H9 (cell line): Measurements from ENCODE around the gene RPS21. TPM values are rescaled to one million over a fixed set of nuclear protein-coding genes. Genes with fewer than 3 reads are reported as not detected.

Experiments
- DNase-seq: peaks from one replicate; pipeline ENCODE4 v3.0.0-alpha.2; 2017
- H2AFZ ChIP-seq: one replicate; pipeline ENCODE4 v1.6.1; 2013; ENCODE audit warnings: mild to moderate bottlenecking, low read length, control low read depth, moderate library complexity
- H2AK5ac ChIP-seq: 2 replicates; pipeline ENCODE4 v1.6.1; 2013; ENCODE audit warnings: low read length, control low read depth, mixed read lengths; ENCODE audit not compliant: insufficient read length
- H2BK120ac ChIP-seq: one replicate; pipeline ENCODE4 v1.6.1; 2013; ENCODE audit warnings: low read depth, mild to moderate bottlenecking, low read length, control low read depth, inconsistent platforms; ENCODE audit not compliant: poor library complexity, severe bottlenecking
- H2BK12ac ChIP-seq: 2 replicates; pipeline ENCODE4 v1.6.1; 2013; ENCODE audit warnings: low read length, control low read depth, mixed read lengths, low read depth; ENCODE audit not compliant: insufficient read length
- H2BK15ac ChIP-seq: 2 replicates; pipeline ENCODE4 v1.6.1; 2013; ENCODE audit warnings: low read depth, low read length, control low read depth
- H2BK20ac ChIP-seq: one replicate; pipeline ENCODE4 v1.6.1; 2013; ENCODE audit warnings: low read depth, mild to moderate bottlenecking, low read length, control low read depth, inconsistent platforms; ENCODE audit not compliant: poor library complexity, severe bottlenecking
- H2BK5ac ChIP-seq: 2 replicates; pipeline ENCODE4 v1.6.1; 2013; ENCODE audit warnings: low read length, control low read depth, mixed read lengths; ENCODE audit not compliant: insufficient read length
- H3K14ac ChIP-seq: 2 replicates; pipeline ENCODE4 v1.6.1; 2013; ENCODE audit warnings: low read length, control low read depth; ENCODE audit not compliant: insufficient read depth
- H3K18ac ChIP-seq: 2 replicates; pipeline ENCODE4 v1.6.1; 2013; ENCODE audit warnings: low read depth, mild to moderate bottlenecking, mixed read lengths, low read length, control low read depth; ENCODE audit not compliant: insufficient read length
- H3K23ac ChIP-seq: 2 replicates; pipeline ENCODE4 v1.6.1; 2013; ENCODE audit warnings: low read length, control low read depth, mixed read lengths, low read depth; ENCODE audit not compliant: insufficient read length
- H3K23me2 ChIP-seq: 2 replicates; pipeline ENCODE4 v1.6.1; 2013; ENCODE audit warnings: low read depth, mild to moderate bottlenecking, mixed read lengths, low read length, control low read depth; ENCODE audit not compliant: insufficient read length, poor library complexity, severe bottlenecking
- H3K27ac ChIP-seq: 2 replicates; pipeline ENCODE4 v1.5.1; 2013; ENCODE audit warnings: low read length, control low read depth, mixed read lengths, low read depth; ENCODE audit not compliant: insufficient read length
- H3K27me3 ChIP-seq: 2 replicates; pipeline ENCODE4 v1.6.1; 2013; ENCODE audit warnings: low read length, control low read depth, inconsistent platforms; ENCODE audit not compliant: insufficient read depth
- H3K4ac ChIP-seq: 2 replicates; pipeline ENCODE4 v1.6.1; 2013; ENCODE audit warnings: low read depth, mild to moderate bottlenecking, control low read depth, inconsistent platforms, low read length, moderate library complexity
- H3K4me1 ChIP-seq: 2 replicates; pipeline ENCODE4 v1.6.1; 2013; ENCODE audit warnings: low read length, control low read depth, inconsistent platforms; ENCODE audit not compliant: insufficient read depth
- H3K4me2 ChIP-seq: 2 replicates; pipeline ENCODE4 v1.6.1; 2013; ENCODE audit warnings: low read length, control low read depth, mixed read lengths; ENCODE audit not compliant: insufficient read length, insufficient read depth
- H3K56ac ChIP-seq: 2 replicates; pipeline ENCODE4 v1.6.1; 2013; ENCODE audit warnings: low read depth, mild to moderate bottlenecking, mixed read lengths, low read length, control low read depth; ENCODE audit not compliant: insufficient read length
- H3K79me1 ChIP-seq: 2 replicates; pipeline ENCODE4 v1.6.1; 2013; ENCODE audit warnings: low read depth, mild to moderate bottlenecking, moderate library complexity, low read length, control low read depth, inconsistent platforms; ENCODE audit not compliant: insufficient read depth, poor library complexity, severe bottlenecking
- H3K79me2 ChIP-seq: 2 replicates; pipeline ENCODE4 v1.6.1; 2013; ENCODE audit warnings: low read length, control low read depth, inconsistent platforms; ENCODE audit not compliant: insufficient read depth
- H3K9ac ChIP-seq: 2 replicates; pipeline ENCODE4 v1.6.1; 2013; ENCODE audit warnings: low read length, control low read depth, mixed read lengths; ENCODE audit not compliant: insufficient read length; ENCODE audit errors: extremely low read depth
- H3K9me3 ChIP-seq: one replicate; pipeline ENCODE4 v1.6.1; 2013; ENCODE audit warnings: low read depth, low read length, inconsistent platforms; ENCODE audit not compliant: control insufficient read depth
- H3T11ph ChIP-seq: one replicate; pipeline ENCODE4 v1.6.1; 2013; ENCODE audit warnings: mild to moderate bottlenecking, low read length, control low read depth, inconsistent platforms
- H4K20me1 ChIP-seq: one replicate; pipeline ENCODE4 v1.6.1; 2013; ENCODE audit not compliant: control insufficient read depth, insufficient read length, insufficient read depth
- H4K5ac ChIP-seq: 2 replicates; pipeline ENCODE4 v1.6.1; 2013; ENCODE audit warnings: low read depth, mild to moderate bottlenecking, mixed read lengths, low read length, control low read depth; ENCODE audit not compliant: insufficient read length
- H4K8ac ChIP-seq: replicated peaks from 2 replicates; pipeline ENCODE4 v1.6.1; 2013; ENCODE audit warnings: low read length, control low read depth, mixed read lengths, low read depth; ENCODE audit not compliant: insufficient read length
- H4K91ac ChIP-seq: 2 replicates; pipeline ENCODE4 v1.6.1; 2013; ENCODE audit warnings: low read depth, mild to moderate bottlenecking, moderate library complexity, mixed read lengths, low read length, control low read depth; ENCODE audit not compliant: insufficient read length
- H3K27ac Mint-ChIP-seq, 3 experiments: 2 replicates in 2 of 3; 3 replicates in 1 of 3; pipeline ENCODE4 v1.8.0; 2020 to 2021; ENCODE audit warnings: mixed read lengths in 3 of 3, mild to moderate bottlenecking in 1 of 3, moderate library complexity in 1 of 3
- H3K27me3 Mint-ChIP-seq: 2 replicates; pipeline ENCODE4 v1.8.0; 2021; ENCODE audit warnings: low read depth, mild to moderate bottlenecking, moderate library complexity, mixed read lengths
- H3K36me3 Mint-ChIP-seq, 3 experiments: 2 replicates in 2 of 3; 3 replicates in 1 of 3; pipeline ENCODE4 v1.8.0; 2020 to 2021; ENCODE audit warnings: low read depth in 3 of 3, mixed read lengths in 3 of 3; ENCODE audit not compliant: insufficient read depth in 1 of 3
- H3K4me1 Mint-ChIP-seq, 2 experiments: 2 replicates each; pipeline ENCODE4 v1.8.0; 2020; ENCODE audit warnings: mixed read lengths in 2 of 2
- H3K4me3 Mint-ChIP-seq, 2 experiments: 2 replicates in 1 of 2; 3 replicates in 1 of 2; pipeline ENCODE4 v1.8.0; 2020 to 2021; ENCODE audit warnings: mild to moderate bottlenecking in 2 of 2, mixed read lengths in 2 of 2, moderate library complexity in 1 of 2
- H3K9me3 Mint-ChIP-seq, 2 experiments: 2 replicates in 1 of 2; 3 replicates in 1 of 2; pipeline ENCODE4 v1.8.0; 2020; ENCODE audit warnings: mild to moderate bottlenecking in 2 of 2, mixed read lengths in 2 of 2, moderate library complexity in 1 of 2
- CTCF ChIP-seq: fragments of 200-600 bp; sonication (generic); conservative IDR thresholded peaks from 3 replicates; pipeline ENCODE4 v1.8.0; 2021; ENCODE audit warnings: antibody characterized with exemption, mild to moderate bottlenecking
- WGBS: extraction: QIAGEN DNeasy Blood & Tissue Kit; methylation state at CpG from one replicate; pipeline ENCODE4 v1.1.7; 2013; ENCODE audit warnings: missing lambda C conversion rate, low lambda C conversion rate, mixed read lengths; ENCODE audit not compliant: insufficient read length; ENCODE audit errors: extremely low coverage; 5-methylcytosine and 5-hydroxymethylcytosine counted together
- total RNA-seq: library from RNA; stranded (reverse); gene quantifications from 2 replicates; pipeline ENCODE4 v1.2.1, GENCODE V29; 2021

RPS21 gene
- total RNA-seq, 1 experiment from 2014 or later = 1,715 TPM

GRCh38 chr20:62367136-62367632 is 19.7 kb upstream of the RPS21 start, which contains the start of gene LAMA5:
TSS of gene LAMA5 (minus strand) at chr20:62367312. CDS start at chr20:62367245, 67 bp downstream.
- H4K8ac ChIP-seq = no peak within 1 kb of the TSS
- no peak within 1 kb of the TSS for H2BK20ac ChIP-seq
- H3K79me2 ChIP-seq = peaks cover 6% of the 10 kb centered on the region; the same call in 1 of the 2 replicates
- Mint-ChIP-seq H3K4me1 (peaks cover 32 to 49% of the 10 kb centered on the region in 2 experiments), H3K27ac (peak within 1 kb of the TSS in 1 of 3 experiments; percentile 47; a peak in 1 of 7 replicates), H3K4me3 (peak within 1 kb of the TSS; percentile 63 to 77), H3K36me3 (no peaks in the 10 kb centered on the region), H3K9me3 (no peaks in the 10 kb centered on the region), H3K27me3 (no peaks in the 10 kb centered on the region; the same call in 1 of the 2 replicates)
- H2BK5ac ChIP-seq = no peak within 1 kb of the TSS
- no peak within 1 kb of the TSS for H4K5ac ChIP-seq
- H4K91ac ChIP-seq = no peak within 1 kb of the TSS
- no peak for TF ChIP-seq CTCF
- H2BK15ac ChIP-seq = no peak within 1 kb of the TSS
- no peaks in the 10 kb centered on the region for H4K20me1 ChIP-seq
- peak within 1 kb of the TSS; percentile 59 for H3K4me2 ChIP-seq
- no peak within 1 kb of the TSS for H3K4ac ChIP-seq
- no peak within 1 kb of the TSS for H2AFZ ChIP-seq
- H3K27ac ChIP-seq = no peak within 1 kb of the TSS
- H3K79me1 ChIP-seq = peaks cover 3% of the 10 kb centered on the region
- WGBS = no CpG with 5 or more reads among the region's 70 CpGs
- peaks cover 9% of the 10 kb centered on the region; the same call in 1 of the 2 replicates for H3K4me1 ChIP-seq
- H3K18ac ChIP-seq = peak within 1 kb of the TSS; percentile 73
- H3K23ac ChIP-seq = no peak within 1 kb of the TSS
- H3T11ph ChIP-seq = no peak within 1 kb of the TSS
- H3K9ac ChIP-seq = no peak within 1 kb of the TSS
- H3K56ac ChIP-seq = no peak within 1 kb of the TSS
- peak within 1 kb of the TSS; percentile 35 for H2BK12ac ChIP-seq
- no peak within 1 kb of the TSS for H2AK5ac ChIP-seq
- H3K9me3 ChIP-seq = no peaks in the 10 kb centered on the region
- H3K23me2 ChIP-seq = peaks cover 17% of the 10 kb centered on the region
- DNase-seq = peak; percentile 76
- no peaks in the 10 kb centered on the region for H3K27me3 ChIP-seq
- H2BK120ac ChIP-seq = no peak within 1 kb of the TSS
- H3K14ac ChIP-seq = peak within 1 kb of the TSS; percentile 68
